PFSK-1 (cell line): Measurements from ENCODE around the gene GFPT1.

Experiments used
- POLR2AphosphoS5 ChIP-seq: IDR thresholded peaks from 2 replicates; pipeline ENCODE4 v1.6.1; 2012; ENCODE audit warnings: low read depth, mild to moderate bottlenecking, control low read depth, low read length, moderate library complexity
- SIN3A ChIP-seq: IDR thresholded peaks from 2 replicates; pipeline ENCODE4 v1.6.1; 2012; ENCODE audit warnings: mild to moderate bottlenecking, low read length, moderate library complexity, borderline replicate concordance; ENCODE audit not compliant: insufficient read depth
- TAF1 ChIP-seq: IDR thresholded peaks from 2 replicates; pipeline ENCODE4 v1.6.1; 2012; ENCODE audit warnings: low read length, control low read depth, borderline replicate concordance; ENCODE audit not compliant: insufficient read depth
- TF ChIP-seq, protein P1 (sequence below), 2 experiments: IDR thresholded peaks; 2 replicates each; pipeline versions ENCODE4 v1.6.1 to v1.8.0; 2011 to 2012; ENCODE audit warnings: low read depth in 2 of 2, low read length in 2 of 2, control low read depth in 1 of 2, inconsistent platforms in 1 of 2, mild to moderate bottlenecking in 1 of 2, moderate library complexity in 1 of 2; ENCODE audit not compliant: insufficient read depth in 1 of 2

GRCh38 chr2:69428981-69429380 lies 42.0 kb upstream of the GFPT1 start:
- TF ChIP-seq POLR2AphosphoS5 (no peak), TAF1 (no peak), SIN3A (no peak)
- TF ChIP-seq, protein P1, sequence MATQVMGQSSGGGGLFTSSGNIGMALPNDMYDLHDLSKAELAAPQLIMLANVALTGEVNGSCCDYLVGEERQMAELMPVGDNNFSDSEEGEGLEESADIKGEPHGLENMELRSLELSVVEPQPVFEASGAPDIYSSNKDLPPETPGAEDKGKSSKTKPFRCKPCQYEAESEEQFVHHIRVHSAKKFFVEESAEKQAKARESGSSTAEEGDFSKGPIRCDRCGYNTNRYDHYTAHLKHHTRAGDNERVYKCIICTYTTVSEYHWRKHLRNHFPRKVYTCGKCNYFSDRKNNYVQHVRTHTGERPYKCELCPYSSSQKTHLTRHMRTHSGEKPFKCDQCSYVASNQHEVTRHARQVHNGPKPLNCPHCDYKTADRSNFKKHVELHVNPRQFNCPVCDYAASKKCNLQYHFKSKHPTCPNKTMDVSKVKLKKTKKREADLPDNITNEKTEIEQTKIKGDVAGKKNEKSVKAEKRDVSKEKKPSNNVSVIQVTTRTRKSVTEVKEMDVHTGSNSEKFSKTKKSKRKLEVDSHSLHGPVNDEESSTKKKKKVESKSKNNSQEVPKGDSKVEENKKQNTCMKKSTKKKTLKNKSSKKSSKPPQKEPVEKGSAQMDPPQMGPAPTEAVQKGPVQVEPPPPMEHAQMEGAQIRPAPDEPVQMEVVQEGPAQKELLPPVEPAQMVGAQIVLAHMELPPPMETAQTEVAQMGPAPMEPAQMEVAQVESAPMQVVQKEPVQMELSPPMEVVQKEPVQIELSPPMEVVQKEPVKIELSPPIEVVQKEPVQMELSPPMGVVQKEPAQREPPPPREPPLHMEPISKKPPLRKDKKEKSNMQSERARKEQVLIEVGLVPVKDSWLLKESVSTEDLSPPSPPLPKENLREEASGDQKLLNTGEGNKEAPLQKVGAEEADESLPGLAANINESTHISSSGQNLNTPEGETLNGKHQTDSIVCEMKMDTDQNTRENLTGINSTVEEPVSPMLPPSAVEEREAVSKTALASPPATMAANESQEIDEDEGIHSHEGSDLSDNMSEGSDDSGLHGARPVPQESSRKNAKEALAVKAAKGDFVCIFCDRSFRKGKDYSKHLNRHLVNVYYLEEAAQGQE (IDR thresholded peaks at IDR 0.05; ENCODE audit: insufficient read depth in 1 of 2, low read depth in 2 of 2, low read length in 2 of 2): no peak
